OCI-M2 (cell line): ENCODE measurements around the gene PKIG.

Experiments
- DNase-seq: peaks from one replicate; lab custom pipeline; 2025; ENCODE audit not compliant: unreplicated experiment; lab: John Stamatoyannopoulos, UW

Gene PKIG

DNA sequence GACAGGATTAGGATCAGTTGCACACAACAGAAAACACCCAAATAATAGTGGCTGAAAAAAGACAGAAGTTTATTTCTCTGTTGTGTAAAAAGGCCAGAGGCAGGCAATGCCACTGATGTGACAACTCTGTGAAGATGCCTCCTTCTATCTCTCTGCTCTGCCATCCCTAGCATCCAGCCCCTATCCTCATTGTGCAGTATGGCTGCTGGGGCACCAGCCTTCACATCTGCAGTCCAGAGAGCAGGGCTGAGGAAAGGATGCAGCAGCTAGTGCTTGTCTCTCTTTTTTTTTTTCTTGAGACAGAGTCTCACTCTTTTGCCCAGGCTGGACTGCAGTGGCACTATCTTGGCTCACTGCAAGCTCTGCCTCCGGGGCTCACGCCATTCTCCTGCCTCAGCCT, 75.5 kb downstream of the PKIG start:
- DNase-seq: no peak

DNA sequence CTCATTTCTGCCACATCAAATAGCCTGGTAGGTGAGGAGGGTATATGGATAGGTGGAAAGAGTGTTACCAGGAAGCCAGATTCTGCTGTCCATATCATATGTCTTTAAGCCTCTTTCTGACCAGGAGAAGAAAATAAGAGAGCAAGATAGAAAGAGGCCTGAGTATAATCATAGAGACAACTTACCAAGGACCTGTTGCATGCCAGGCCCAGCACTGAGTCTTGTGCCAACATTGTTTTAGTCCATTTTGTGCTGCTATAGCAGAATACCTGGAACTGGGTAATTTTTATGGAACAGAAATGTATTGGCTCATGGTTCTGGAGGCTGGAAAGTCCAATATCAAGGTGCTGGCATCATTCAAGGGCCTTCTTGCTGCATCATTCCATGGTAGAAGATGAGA, 76.4 kb downstream of the PKIG start:
- DNase-seq: no peak

DNA sequence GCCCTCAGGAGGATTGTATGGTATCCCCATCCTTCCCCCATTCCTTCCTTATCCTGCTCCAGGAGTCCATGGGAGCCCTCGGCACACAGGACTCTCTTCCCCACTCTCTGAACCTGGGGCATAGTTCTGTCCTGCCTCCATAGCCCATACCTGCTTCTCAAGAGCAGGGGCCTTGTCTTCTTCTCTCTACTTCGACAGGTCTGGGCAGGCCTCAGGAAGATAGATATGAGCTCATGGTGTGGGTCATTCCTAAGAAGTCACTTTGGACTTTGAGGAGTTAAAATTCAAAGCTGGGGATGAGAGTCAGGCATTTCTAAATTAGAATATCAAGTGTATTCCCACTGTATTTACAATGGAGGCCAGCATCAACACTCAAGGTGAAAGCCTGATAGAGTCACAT, 77.6 kb downstream of the PKIG start:
- no peak for DNase-seq

DNA sequence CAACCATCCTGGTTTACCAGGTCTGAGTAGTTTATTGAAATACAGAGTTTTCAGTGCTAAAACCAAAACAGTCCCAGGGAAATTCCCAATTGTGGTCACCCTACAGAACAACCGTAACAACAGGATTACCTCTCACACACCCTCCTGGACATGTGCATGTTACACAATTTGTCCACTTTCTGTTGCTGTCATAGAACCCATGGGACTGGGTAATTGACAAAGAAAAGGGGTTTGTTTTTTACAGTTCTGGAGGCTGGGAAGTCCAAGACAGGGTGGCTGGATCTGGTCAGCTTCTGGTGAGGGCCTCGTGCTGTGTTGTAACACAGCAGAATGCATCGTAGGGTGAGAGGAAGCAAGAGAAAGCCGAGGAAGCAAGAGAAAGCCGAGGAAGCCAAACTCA, 78.2 kb downstream of the PKIG start:
- no peak for DNase-seq

DNA sequence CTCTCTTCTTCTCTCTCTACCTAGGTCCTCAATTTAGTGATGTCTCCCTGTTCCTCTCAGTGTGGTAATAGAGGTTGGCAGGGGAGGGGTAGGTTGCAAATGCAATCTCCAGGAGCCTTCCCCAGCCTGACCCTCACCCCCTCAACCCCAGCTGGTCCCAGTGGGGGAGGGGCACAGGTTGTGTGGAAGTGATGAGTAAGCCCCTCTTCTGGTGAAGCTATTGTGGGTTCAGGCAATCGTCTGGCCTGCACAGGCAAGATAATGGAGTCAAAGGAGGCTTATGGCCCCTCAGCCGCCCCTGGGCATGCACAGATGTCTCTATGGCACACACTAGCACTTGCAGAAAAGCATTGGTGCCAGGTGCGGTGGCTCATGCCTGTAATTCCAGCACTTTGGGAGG, 79.9 kb downstream of the PKIG start:
- no peak for DNase-seq

DNA sequence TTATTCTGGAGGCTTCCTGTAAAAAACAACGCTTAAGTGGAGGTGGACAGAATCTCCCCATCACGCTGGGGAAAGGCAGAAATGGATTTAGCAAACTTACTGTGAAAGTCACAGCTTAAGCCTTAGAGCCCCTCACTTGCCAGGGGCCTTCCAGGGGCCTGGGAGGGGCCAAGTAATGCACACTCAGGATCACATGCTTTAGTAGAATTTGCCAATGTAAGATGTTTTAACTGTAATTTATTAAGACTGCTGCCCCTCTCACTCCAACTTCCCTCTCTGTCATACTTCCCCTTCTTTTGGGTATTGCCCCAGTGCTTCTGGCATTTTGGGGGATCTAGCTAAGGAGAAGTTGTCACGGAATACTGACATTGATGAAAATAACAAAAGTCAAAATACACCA, 81.8 kb downstream of the PKIG start:
- no peak for DNase-seq

DNA sequence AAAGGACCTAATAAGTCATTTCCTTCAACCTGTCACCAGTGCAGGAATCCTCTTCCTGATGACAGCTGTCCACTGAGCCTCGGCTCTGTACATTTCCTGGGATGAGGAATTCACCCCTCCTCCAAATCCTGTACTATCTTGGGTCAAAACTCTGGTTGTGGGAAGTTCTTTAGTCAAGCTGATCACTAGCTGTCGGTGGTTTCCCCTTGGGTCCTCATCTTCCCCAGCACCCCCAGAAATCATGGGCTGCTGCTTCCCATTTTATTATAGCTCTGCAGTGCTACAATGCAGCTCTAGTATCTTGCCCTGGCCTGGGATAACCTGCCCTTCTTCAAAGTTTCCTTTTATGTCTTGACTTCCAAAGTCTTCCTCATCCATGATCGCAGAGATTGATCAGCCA, 83.7 kb downstream of the PKIG start:
- no peak for DNase-seq
